NT2/D1 (cell line): ENCODE results near the gene HOATZ.

ENCODE experiments used
- YY1 ChIP-seq: IDR thresholded peaks from 2 replicates; pipeline ENCODE4 v1.6.1; 2011; ENCODE audit not compliant: insufficient read length, insufficient read depth
- ZNF274 ChIP-seq: IDR thresholded peaks from 2 replicates; pipeline ENCODE4 v1.6.1; 2011; ENCODE audit warnings: mild to moderate bottlenecking, low read depth, low read length

- TF ChIP-seq YY1 (no peak), ZNF274 (no peak)
These were observed 25.0 kb downstream of the HOATZ start for GRCh38 chr11:111539426-111540113.
